ENCODE data around the gene SEC14L5. TPM values are rescaled to one million over a fixed set of nuclear protein-coding genes. Genes with fewer than 3 reads are reported as not detected.

The SEC14L5 gene
- total RNA-seq, 2 experiments from 2014 or later, result not detected

- H3K27ac Mint-ChIP-seq, result no peak overlapping the region
- DNase-seq, result no peak
- CTCF ChIA-PET, result no interaction called here
These were observed 107.2 kb downstream of the SEC14L5 start for GRCh38 chr16:5065326-5065725.

GRCh38 chr16:5065813-5066212, 107.7 kb downstream of the SEC14L5 start, which contains the start of gene C16orf89:
Gene C16orf89 (minus strand): TSS chr16:5065956. CDS start chr16:5065908, 48 bp downstream.
- no peak within 1 kb of the TSS for H3K4me3 Mint-ChIP-seq
- no peak for DNase-seq
- no peaks in the 10 kb centered on the region for H3K27me3 Mint-ChIP-seq (ENCODE audit: low read depth)
- no peaks in the 10 kb centered on the region for H3K9me3 Mint-ChIP-seq
- intact Hi-C loops (cut with micrococcal nuclease), result no loop called here
- H3K36me3 Mint-ChIP-seq (ENCODE audit: low read depth), result no peaks in the 10 kb centered on the region
- CTCF ChIA-PET, result no interaction called here
- H3K27ac Mint-ChIP-seq, result no peak within 1 kb of the TSS
- H3K4me1 Mint-ChIP-seq (ENCODE audit: low read depth), result peaks cover 2% of the 10 kb centered on the region

More at GRCh38 chr16:5065326-5065725, 107.2 kb downstream of the SEC14L5 start:
- H3K36me3 Mint-ChIP-seq (ENCODE audit: low read depth), result no peaks in the 10 kb centered on the region
- no peak overlapping the region for H3K4me3 Mint-ChIP-seq
- H3K9me3 Mint-ChIP-seq, result no peaks in the 10 kb centered on the region
- H3K27me3 Mint-ChIP-seq (ENCODE audit: low read depth), result no peaks in the 10 kb centered on the region
- intact Hi-C loops (cut with micrococcal nuclease), result no loop called here
- H3K4me1 Mint-ChIP-seq (ENCODE audit: low read depth), result no peaks in the 10 kb centered on the region

GRCh38 chr16:5066511-5066910, 108.4 kb downstream of the SEC14L5 start:
- intact Hi-C loops (cut with micrococcal nuclease), result no loop called here
- H3K9me3 Mint-ChIP-seq, result no peaks in the 10 kb centered on the region
- no peak for DNase-seq
- no peaks in the 10 kb centered on the region for H3K36me3 Mint-ChIP-seq (ENCODE audit: low read depth)
- peaks cover 9% of the 10 kb centered on the region for H3K4me1 Mint-ChIP-seq (ENCODE audit: low read depth)
- H3K27me3 Mint-ChIP-seq (ENCODE audit: low read depth), result no peaks in the 10 kb centered on the region
- no peak overlapping the region for H3K27ac Mint-ChIP-seq
- CTCF ChIA-PET, result no interaction called here
- no peak overlapping the region for H3K4me3 Mint-ChIP-seq

Other genes with a start within 250 kb of the SEC14L5 start
- 10 to 100 TPM in 1 of 2 experiments, 1 to 10 TPM in 1; 8.2 to 11.7 TPM for gene ANKS3, start 224.1 kb upstream of the SEC14L5 start, total RNA-seq
- under 1 TPM in 1 of 2 experiments, not detected in 1; 0.07 TPM for gene DNAAF8, start 223.8 kb upstream of the SEC14L5 start, total RNA-seq
- 10 to 100 TPM in 1 of 2 experiments, 1 to 10 TPM in 1; 8.9 to 11.2 TPM for gene ZNF500, start 191.2 kb upstream of the SEC14L5 start, total RNA-seq
- not detected for gene SEPTIN12, start 170.0 kb upstream of the SEC14L5 start, total RNA-seq
- not detected for gene SMIM22, start 163.0 kb upstream of the SEC14L5 start, total RNA-seq
- 1 to 10 TPM; 2.0 to 4.0 TPM for gene ROGDI, start 155.7 kb upstream of the SEC14L5 start, total RNA-seq
- gene GLYR1, start 111.0 kb upstream of the SEC14L5 start, total RNA-seq, result 10 to 100 TPM; 62.2 to 65.0 TPM
- gene UBN1, start 110.8 kb upstream of the SEC14L5 start, total RNA-seq, result 10 to 100 TPM; 26.7 to 28.1 TPM
- under 1 TPM in 1 of 2 experiments, not detected in 1; 0.07 TPM for gene PPL, start 21.2 kb upstream of the SEC14L5 start, total RNA-seq
- 1 to 10 TPM; 5.8 to 7.9 TPM for gene NAGPA, start 75.6 kb downstream of the SEC14L5 start, total RNA-seq
- gene C16orf89, start 107.6 kb downstream of the SEC14L5 start, total RNA-seq, result not detected
- gene ALG1, start 113.5 kb downstream of the SEC14L5 start, total RNA-seq, result 1 to 10 TPM; 8.6 to 8.9 TPM
- 10 to 100 TPM; 13.8 to 14.2 TPM for gene EEF2KMT, start 139.5 kb downstream of the SEC14L5 start, total RNA-seq

All from activated naive CD4-positive, alpha-beta T cell treated with anti-CD3 and anti-CD28 coated beads for 36 hours (primary cell).